ENCODE measurements around the gene PPP1R36.
"Not testable (repeated sequence)": the region's sequence is repeated elsewhere in the genome, so short reads cannot be mapped to it uniquely, and the experiment has no call there.

Gene PPP1R36

GRCh38 chr14:64549791-64550620 is at the start of gene PPP1R36:
TSS of gene PPP1R36 (plus strand) at chr14:64549961. CDS start at chr14:64549998, 37 bp downstream.
- no peak for DNase-seq

- no peak for DNase-seq
Measured at GRCh38 chr14:64500088-64500487, 49.7 kb upstream of the PPP1R36 start.

GRCh38 chr14:64501411-64502171 is 48.2 kb upstream of the PPP1R36 start:
- no peak for DNase-seq

DNA sequence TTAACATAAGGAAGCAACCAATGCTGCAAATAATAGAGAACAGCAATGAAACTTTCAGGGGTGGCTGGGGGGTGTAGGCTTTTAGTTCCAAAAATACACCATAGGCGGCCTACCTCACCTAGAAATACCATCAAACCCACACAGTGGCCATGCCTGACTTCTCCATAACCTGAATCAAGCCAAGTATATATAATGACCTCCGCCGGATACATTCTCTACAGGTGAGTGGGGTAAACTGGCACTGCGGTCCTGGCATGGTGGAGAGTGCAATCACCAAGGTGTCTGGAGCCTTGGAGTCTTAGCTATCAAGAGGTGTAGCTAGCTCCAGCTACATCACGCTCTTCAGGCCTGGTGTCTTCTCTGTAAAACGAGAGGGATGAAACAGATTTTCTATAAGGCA is 47.3 kb upstream of the PPP1R36 start:
- no peak for DNase-seq

DNA sequence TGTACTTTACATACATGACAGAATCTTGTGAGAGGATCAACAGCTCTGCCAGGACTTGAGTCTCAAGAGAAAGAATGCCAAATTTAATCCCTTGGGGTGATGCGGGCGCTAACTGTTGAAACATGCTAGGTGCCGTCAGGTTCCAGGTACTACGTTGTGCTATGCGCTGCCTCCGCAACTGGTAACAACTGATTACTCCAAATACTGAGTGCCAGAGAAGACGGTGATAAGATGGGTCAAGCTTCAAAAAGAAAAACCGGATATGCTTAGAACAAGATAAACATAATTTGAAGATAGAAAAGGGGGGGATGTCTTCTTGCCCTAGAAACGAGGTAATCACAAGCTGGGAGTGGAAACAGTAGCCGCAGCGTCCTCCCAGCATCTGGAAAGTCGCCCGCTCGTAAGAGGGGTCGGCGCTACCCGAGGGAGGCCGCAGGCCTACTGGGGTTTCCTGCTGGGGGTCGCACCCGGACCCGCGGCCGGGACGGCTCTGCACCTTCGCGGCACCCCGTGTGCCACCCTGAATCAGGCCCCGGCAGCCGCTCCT is 46.8 kb upstream of the PPP1R36 start:
- DNase-seq = no peak

DNA sequence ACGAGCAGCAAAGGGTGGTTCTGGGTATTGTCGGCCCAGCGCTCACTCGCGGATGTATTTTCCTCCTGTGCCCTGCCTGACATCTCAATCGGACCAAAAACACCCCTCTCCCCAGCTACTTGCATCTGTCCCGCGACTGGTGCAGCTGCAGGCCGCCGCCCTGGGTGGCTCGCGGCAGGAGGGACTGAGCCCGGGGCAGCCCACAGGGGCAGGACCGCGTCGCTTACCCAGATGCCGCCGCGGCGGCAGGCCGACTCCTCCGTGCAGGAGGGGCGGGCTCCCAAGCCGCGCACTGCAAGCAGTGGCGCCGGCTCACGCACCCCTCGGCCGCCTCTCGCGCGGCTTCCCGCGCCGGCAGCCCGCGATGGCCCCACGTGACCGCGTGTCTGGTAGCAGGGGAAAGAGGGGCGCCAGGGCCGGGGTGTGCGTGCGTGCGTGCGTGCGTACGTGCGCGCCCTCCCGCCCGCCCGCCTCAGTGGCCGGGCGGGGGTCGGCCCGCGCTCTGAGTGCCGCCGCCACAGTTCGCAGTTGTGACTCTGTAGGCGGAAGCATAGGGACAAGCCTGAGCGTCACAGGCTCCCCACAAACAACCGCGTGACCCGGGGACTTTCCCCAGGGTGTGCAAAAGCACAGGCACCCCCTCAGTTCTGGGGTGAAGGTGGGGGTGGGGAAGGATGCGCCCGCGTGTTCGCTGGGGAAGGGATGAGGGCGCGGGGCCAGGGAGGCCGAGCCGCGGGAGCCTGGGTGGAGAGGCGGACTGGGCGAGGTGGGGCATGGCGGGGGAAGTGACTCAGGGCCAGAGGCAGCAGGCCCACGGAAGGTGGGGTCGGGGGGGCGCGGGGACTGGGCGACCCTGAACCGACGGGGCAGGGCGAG is 46.1 kb upstream of the PPP1R36 start, which contains the start of gene ZBTB25:
TSS of gene ZBTB25 (minus strand) at position 405 of the 876 bp plus-strand sequence. CDS start 13,305 bp downstream, outside the sequence.
- peak; percentile 56 for DNase-seq

- no peak for DNase-seq
Measured at GRCh38 chr14:64504310-64504896, 45.4 kb upstream of the PPP1R36 start, which contains the start of gene ZBTB1. TSS of gene ZBTB1 (plus strand) at chr14:64504770. CDS start at chr14:64521505, 16,735 bp downstream.

GRCh38 chr14:64504897-64505794 is 44.6 kb upstream of the PPP1R36 start:
- peak; percentile 48 for DNase-seq

DNA sequence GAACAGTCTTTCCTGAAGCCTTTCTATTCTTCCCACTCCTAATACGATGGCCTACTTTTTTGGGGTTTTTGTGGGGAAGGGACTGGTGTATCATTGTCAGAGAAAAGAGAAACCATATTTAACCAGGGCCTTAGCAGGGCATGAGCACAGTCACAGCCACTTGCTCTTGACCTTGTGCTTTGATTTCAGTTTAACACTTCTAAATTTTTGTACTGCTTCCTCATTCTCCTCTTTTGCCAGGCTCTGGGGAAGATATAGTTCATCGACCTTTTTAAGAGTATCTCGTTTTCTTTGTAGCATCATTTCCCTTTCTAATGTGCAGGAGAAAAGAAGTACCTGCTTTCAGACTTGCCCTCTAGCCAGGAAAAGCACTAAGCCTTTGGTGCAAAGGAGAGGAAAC is 43.0 kb upstream of the PPP1R36 start:
- DNase-seq = no peak

DNA sequence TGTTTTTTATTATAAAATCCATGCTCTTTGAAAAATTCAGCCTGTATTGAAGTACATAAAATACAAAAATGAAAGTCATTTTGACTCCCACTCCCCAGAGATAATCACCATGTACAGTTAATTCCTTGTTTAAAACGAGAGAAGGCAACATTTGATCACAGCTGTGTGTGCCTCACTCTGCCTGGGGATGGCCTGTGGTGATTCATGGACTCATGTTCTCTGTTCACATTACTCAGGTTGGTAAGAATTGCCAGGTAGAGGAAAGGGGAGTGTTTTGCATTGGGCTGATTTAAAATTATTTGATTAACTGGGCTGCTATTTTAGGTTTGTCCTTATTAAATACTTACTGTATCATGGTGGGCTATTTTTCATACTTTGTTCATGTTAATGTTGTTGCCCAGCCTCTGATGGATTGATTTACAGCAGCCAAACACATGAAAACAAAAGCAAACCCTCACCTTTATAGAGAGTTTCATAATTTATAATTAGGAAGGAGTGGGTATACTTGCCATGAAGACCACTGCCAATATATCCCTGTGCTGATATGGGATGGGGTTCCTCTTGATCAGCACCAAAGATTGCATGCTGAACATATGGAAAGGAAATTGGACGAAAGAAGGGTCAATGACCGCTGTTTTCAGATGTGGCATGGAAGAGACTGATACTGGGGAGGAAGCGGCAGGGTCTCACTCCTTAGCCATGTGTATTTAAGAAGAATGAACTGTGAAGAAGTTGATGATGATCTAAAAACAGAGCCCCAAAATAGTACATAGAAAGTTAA is 42.2 kb upstream of the PPP1R36 start:
- DNase-seq = no peak

GRCh38 chr14:64508215-64508776 is 41.5 kb upstream of the PPP1R36 start:
- DNase-seq = no peak

DNA sequence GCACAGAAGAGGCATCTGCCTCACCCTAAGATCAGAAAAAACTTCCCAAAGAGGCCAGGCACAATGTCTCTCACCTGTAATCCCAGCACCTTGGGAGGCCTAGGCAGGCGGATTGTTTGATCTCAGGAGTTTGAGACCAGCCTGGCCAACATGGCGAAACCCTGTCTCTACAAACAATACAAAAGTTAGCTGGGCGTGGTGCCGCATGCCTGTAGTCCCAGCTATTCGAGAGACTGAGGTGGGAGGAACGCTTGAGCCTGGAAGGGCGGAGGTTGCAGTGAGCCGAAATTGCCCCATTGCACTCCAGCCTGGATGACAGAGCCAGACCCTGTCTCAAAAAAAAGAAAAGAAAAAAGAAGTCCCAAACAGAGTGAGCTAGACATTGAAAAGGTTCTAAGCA is 40.7 kb upstream of the PPP1R36 start:
- DNase-seq = no peak

GRCh38 chr14:64510825-64511671 is 38.7 kb upstream of the PPP1R36 start:
- peak; percentile 17 for DNase-seq

GRCh38 chr14:64513271-64513670 is 36.5 kb upstream of the PPP1R36 start:
- DNase-seq = no peak

GRCh38 chr14:64515053-64515452 is 34.7 kb upstream of the PPP1R36 start:
- DNase-seq = no peak

- DNase-seq = no peak
Measured at GRCh38 chr14:64516969-64517368, 32.8 kb upstream of the PPP1R36 start.

DNA sequence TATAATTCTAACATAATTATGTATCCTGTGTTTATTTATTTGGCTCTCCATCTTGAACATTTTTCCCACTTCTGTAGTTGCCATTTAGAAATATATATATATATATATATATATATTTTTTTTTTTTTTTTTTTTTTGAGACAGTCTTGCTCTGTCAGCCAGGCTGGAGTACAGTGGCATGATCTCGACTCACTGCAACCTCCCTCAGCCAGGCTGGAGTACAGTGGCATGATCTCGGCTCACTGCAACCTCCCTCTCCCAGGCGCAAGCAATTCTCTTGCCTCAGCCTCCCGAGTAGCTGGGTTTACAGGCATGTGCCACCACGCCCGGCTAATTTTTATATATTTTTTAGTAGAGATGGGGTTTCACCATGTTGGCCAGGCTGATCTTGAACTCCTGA is 32.1 kb upstream of the PPP1R36 start:
- not testable (repeated sequence) for DNase-seq

DNA sequence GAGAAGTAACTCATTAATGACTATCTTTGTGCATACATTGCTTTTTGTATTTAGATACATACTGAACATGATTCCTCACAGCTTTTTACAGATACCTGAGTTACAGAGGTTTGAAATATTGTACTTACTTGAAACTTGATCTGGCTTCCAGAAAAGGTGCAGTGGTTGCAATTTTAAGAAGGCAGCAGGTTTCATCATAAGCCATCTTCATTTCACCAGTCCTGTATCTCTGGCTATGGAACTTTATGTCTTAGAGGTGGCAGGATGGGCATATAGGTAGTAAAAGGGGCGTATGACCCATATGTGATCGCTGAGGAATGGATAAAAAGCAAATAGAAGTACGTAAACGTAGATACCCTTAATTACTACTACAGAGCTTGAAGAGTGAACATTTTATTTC is 31.5 kb upstream of the PPP1R36 start:
- no peak for DNase-seq

DNA sequence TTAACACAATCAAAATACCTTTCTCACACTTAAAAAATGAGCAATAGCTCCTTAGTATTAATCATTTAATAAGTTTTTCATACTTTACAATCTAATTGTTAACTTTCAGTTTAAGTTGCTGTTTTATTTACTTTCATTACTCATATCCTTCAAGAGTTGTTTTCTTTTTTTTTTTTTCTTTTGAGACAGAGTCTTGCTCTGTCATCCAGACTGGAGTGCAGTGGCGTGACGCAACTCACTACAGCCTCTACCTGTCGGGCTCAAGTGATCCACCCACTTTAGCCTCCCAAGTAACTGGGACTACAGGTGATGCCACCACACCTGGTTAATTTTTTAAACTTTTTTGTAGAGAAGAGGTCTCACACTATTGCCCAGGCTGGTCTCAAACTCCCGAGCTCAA is 29.1 kb upstream of the PPP1R36 start:
- DNase-seq = no peak

All from NCI-H1436 treated with DMSO at 0.1 percent for 48 hours (cell line).